ENCODE results near the gene ZNF648. TPM values are rescaled to one million over a fixed set of nuclear protein-coding genes. Genes with fewer than 3 reads are reported as not detected.

ZNF648 gene
- total and polyA plus RNA-seq, 10 of the 15 experiments (the other 5 are each of a cell fraction or from before 2014, with no cell fraction given) = 0.05 TPM; not detected in 9

DNA sequence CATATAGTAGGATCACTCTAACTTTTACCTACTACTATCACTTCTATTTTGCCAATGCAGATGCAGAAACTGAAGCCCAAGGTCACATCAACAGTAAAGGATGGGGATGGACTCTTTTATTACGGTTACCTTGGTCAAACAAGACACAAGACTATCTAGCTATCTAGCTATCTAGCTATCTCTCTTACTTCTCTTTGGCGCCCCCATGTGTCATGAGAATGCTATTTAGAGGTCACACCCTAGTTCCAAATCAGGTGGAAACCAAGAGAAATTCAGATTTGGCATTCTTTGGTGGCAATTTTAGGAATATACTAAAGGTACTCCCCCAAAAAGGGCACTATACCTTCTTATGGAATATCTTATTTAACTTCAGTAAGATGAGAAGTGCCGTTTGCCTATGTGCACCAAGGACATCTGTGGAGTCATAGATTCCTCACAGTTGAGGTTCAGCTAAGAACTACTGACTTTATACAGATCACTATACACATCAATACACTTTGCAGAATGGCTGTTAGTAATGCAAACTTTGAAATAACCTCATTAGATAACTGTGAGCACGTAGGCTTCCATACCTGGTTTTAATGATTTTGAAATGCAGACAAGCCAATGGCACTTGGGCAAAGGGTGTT lies 6.7 kb downstream of the ZNF648 start:
- FAIRE-seq (no peak), ATAC-seq (peak; percentile 92), DNase-seq (ENCODE audit: low read depth, low spot score) (peak; percentile 8)
- ChIA-PET CTCF (interaction anchor here (0.5 to 4.2 kb wide), 43 partner anchors 9 to 1684 kb away, joined by 3 to 119 read pairs (median 4); no protein-coding TSS in a partner anchor), RAD21 (ENCODE audit: unreplicated experiment) (interaction anchor here (0.8 to 2.3 kb wide), 20 partner anchors 8 to 865 kb away, joined by 3 to 43 read pairs (median 4); no protein-coding TSS in a partner anchor), SMC1A (ENCODE audit: uncharacterized antibody, unreplicated experiment) (interaction anchor here (0.6 to 5.1 kb wide), 22 partner anchors 18 to 867 kb away, joined by 3 to 58 read pairs (median 4); no protein-coding TSS in a partner anchor), POLR2A (interaction anchor here (1.0 kb wide), 1 partner anchor 26 kb away, joined by 4 read pairs; no protein-coding TSS in a partner anchor)
- Histone ChIP-seq H3K36me3 (ENCODE audit: control insufficient read depth in 2 of 2, insufficient read depth in 2 of 2, low read length in 1 of 2) (no peaks in the 10 kb centered on the region), H3K4me3 (no peak overlapping the region), H2AFZ (ENCODE audit: control insufficient read depth, low read depth, low read length) (no peak overlapping the region), H4K20me1 (ENCODE audit: control insufficient read depth, insufficient read depth) (no peaks in the 10 kb centered on the region; the same call in 1 of the 2 replicates), H3K4me1 (ENCODE audit: control insufficient read depth, insufficient read depth, low read length) (no peaks in the 10 kb centered on the region), H3K79me2 (ENCODE audit: control insufficient read depth, insufficient read depth, low read length) (no peaks in the 10 kb centered on the region), H3K9me3 (replicated peaks; ENCODE audit: control insufficient read depth, insufficient read depth, low read length) (no peaks in the 10 kb centered on the region), H3K27me3 (replicated peaks in 1 of 2; ENCODE audit: control insufficient read depth in 2 of 2, insufficient read depth in 2 of 2, low read length in 1 of 2) (peaks cover 3 to 5% of the 10 kb centered on the region in 2 experiments; a peak in 3 of 4 replicates), H3K4me2 (ENCODE audit: control insufficient read depth, insufficient read depth) (no peak overlapping the region), H3K27ac (ENCODE audit: control insufficient read depth, insufficient read depth) (no peak overlapping the region), H3K9ac (ENCODE audit: control insufficient read depth, insufficient read depth, low read length) (no peak overlapping the region)
- WGBS (ENCODE audit: insufficient coverage, insufficient replicate concordance, low lambda C conversion rate, missing lambda C conversion rate) = 1% methylated on average over 4 of the region's 4 CpGs
- intact Hi-C loops (cut with micrococcal nuclease; ENCODE audit: unreplicated experiment) (loop anchor here (2.0 to 10.0 kb wide), 2 partner anchors 576 to 860 kb away; no protein-coding TSS in a partner anchor), in situ Hi-C loops (cut with MboI) (no loop called here)
- no TSS peak for BruUV-seq (replicated peaks)
- TF ChIP-seq HDGF (IDR thresholded peaks at IDR 0.05) = no peak
- peak; percentile 64; the same call in 1 of the 2 replicates for TF ChIP-seq SMC3 (IDR thresholded peaks at IDR 0.05; ENCODE audit: borderline replicate concordance, low read length)
- TF ChIP-seq, protein P1, sequence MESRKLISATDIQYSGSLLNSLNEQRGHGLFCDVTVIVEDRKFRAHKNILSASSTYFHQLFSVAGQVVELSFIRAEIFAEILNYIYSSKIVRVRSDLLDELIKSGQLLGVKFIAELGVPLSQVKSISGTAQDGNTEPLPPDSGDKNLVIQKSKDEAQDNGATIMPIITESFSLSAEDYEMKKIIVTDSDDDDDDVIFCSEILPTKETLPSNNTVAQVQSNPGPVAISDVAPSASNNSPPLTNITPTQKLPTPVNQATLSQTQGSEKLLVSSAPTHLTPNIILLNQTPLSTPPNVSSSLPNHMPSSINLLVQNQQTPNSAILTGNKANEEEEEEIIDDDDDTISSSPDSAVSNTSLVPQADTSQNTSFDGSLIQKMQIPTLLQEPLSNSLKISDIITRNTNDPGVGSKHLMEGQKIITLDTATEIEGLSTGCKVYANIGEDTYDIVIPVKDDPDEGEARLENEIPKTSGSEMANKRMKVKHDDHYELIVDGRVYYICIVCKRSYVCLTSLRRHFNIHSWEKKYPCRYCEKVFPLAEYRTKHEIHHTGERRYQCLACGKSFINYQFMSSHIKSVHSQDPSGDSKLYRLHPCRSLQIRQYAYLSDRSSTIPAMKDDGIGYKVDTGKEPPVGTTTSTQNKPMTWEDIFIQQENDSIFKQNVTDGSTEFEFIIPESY (IDR thresholded peaks at IDR 0.05) = no peak
- no peak for TF ChIP-seq NFYA (IDR thresholded peaks at IDR 0.05; ENCODE audit: borderline replicate concordance, low read depth, low read length)
- TF ChIP-seq, protein P2, sequence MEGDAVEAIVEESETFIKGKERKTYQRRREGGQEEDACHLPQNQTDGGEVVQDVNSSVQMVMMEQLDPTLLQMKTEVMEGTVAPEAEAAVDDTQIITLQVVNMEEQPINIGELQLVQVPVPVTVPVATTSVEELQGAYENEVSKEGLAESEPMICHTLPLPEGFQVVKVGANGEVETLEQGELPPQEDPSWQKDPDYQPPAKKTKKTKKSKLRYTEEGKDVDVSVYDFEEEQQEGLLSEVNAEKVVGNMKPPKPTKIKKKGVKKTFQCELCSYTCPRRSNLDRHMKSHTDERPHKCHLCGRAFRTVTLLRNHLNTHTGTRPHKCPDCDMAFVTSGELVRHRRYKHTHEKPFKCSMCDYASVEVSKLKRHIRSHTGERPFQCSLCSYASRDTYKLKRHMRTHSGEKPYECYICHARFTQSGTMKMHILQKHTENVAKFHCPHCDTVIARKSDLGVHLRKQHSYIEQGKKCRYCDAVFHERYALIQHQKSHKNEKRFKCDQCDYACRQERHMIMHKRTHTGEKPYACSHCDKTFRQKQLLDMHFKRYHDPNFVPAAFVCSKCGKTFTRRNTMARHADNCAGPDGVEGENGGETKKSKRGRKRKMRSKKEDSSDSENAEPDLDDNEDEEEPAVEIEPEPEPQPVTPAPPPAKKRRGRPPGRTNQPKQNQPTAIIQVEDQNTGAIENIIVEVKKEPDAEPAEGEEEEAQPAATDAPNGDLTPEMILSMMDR (IDR thresholded peaks at IDR 0.05 in 2 of 3, conservative IDR thresholded peaks at IDR 0.05 in 1 of 3; ENCODE audit: control insufficient read depth in 2 of 3, extremely low read depth in 1 of 3, insufficient read depth in 1 of 3, low read depth in 3 of 3, low read length in 3 of 3) = peak; percentile 64 to 72 (median 71); a peak in 5 of 6 replicates
- peak; percentile 83 for TF ChIP-seq RAD21 (IDR thresholded peaks at IDR 0.05; ENCODE audit: insufficient read depth, low read depth, low read length)

Measured in GM12878 (cell line).